OCI-LY1 (cell line): ENCODE data around the gene DUSP14.

Experiments used
- H2AFZ ChIP-seq: fragments of 200-600 bp; sonication (generic), shearing (Covaris generic); 2 replicates; pipeline ENCODE4 v1.6.0; 2014; ENCODE audit warnings: antibody characterized with exemption, mild to moderate bottlenecking, low read length
- H3F3A ChIP-seq: fragments of 200-600 bp; sonication (generic), shearing (Covaris generic); 2 replicates; pipeline ENCODE4 v1.6.0; 2014; ENCODE audit warnings: mild to moderate bottlenecking, antibody characterized with exemption, low read length, moderate library complexity; ENCODE audit not compliant: insufficient read depth
- H3K27ac ChIP-seq: fragments of 200-600 bp; sonication (generic); 2 replicates; pipeline ENCODE4 v1.5.1; 2014; ENCODE audit warnings: low read length, mixed run types, mild to moderate bottlenecking, low read depth; ENCODE audit not compliant: poor library complexity, severe bottlenecking
- H3K27me3 ChIP-seq: fragments of 200-600 bp; sonication (generic); 2 replicates; pipeline ENCODE4 v1.6.0; 2014; ENCODE audit warnings: antibody characterized with exemption, mild to moderate bottlenecking, low read length, moderate library complexity; ENCODE audit not compliant: insufficient read depth
- H3K36me3 ChIP-seq: fragments of 200-600 bp; sonication (generic); 2 replicates; pipeline ENCODE4 v1.6.1; 2014; ENCODE audit warnings: mild to moderate bottlenecking, antibody characterized with exemption, low read length, moderate library complexity, mixed read lengths; ENCODE audit not compliant: insufficient read depth
- H3K4me1 ChIP-seq: fragments of 200-600 bp; sonication (generic); 2 replicates; pipeline ENCODE4 v1.5.1; 2014; ENCODE audit warnings: mild to moderate bottlenecking, low read length, moderate library complexity; ENCODE audit not compliant: insufficient read depth, severe bottlenecking
- H3K4me2 ChIP-seq: fragments of 200-600 bp; sonication (generic), shearing (Covaris generic); 2 replicates; pipeline ENCODE4 v1.6.1; 2014; ENCODE audit warnings: low read length
- H3K4me3 ChIP-seq: fragments of 200-600 bp; sonication (generic); 2 replicates; pipeline ENCODE4 v1.5.1; 2014; ENCODE audit warnings: low read length, low read depth, mild to moderate bottlenecking, mixed read lengths; ENCODE audit not compliant: poor library complexity, severe bottlenecking
- H3K79me2 ChIP-seq: fragments of 200-600 bp; shearing (Covaris generic); 2 replicates; pipeline ENCODE4 v1.6.1; 2016; ENCODE audit warnings: mixed run types, low read length, mixed read lengths; ENCODE audit not compliant: insufficient read depth
- H3K9ac ChIP-seq: fragments of 200-600 bp; sonication (generic), shearing (Covaris generic); 2 replicates; pipeline ENCODE4 v1.6.1; 2014; ENCODE audit warnings: mild to moderate bottlenecking, low read length, mixed read lengths
- H3K9me2 ChIP-seq: fragments of 200-600 bp; sonication (generic), shearing (Covaris generic); 2 replicates; pipeline ENCODE4 v1.6.1; 2014; ENCODE audit warnings: low read depth, mild to moderate bottlenecking, low read length, mixed read lengths
- H3K9me3 ChIP-seq: fragments of 200-600 bp; shearing (Covaris generic); 2 replicates; pipeline ENCODE4 v1.6.1; 2014; ENCODE audit warnings: low read length, mixed read lengths
- H4K20me1 ChIP-seq: fragments of 200-600 bp; sonication (generic), shearing (Covaris generic); 2 replicates; pipeline ENCODE4 v1.6.0; 2016; ENCODE audit warnings: mild to moderate bottlenecking, low read length; ENCODE audit not compliant: insufficient read depth
- CTCF ChIP-seq: fragments of 200-600 bp; sonication (generic), shearing (Covaris generic); IDR thresholded peaks from 2 replicates; pipeline ENCODE4 v1.5.1; 2017; ENCODE audit warnings: mild to moderate bottlenecking, antibody characterized with exemption, low read length, moderate library complexity, mixed read lengths
- EZH2 ChIP-seq: fragments of 200-600 bp; sonication (generic), shearing (Covaris generic); IDR thresholded peaks from 2 replicates; pipeline ENCODE4 v1.8.0; 2017; ENCODE audit warnings: borderline replicate concordance, mixed run types, mild to moderate bottlenecking, antibody characterized with exemption, low read length, moderate library complexity, mixed read lengths

The DUSP14 gene

GRCh38 chr17:37520174-37520573, 30.5 kb downstream of the DUSP14 start:
- Histone ChIP-seq H3K4me3 (no peak overlapping the region), H3K9me3 (no peaks in the 10 kb centered on the region), H3K9ac (no peak overlapping the region), H3K9me2 (no peaks in the 10 kb centered on the region), H3K79me2 (no peaks in the 10 kb centered on the region), H3F3A (no peaks in the 10 kb centered on the region), H4K20me1 (no peaks in the 10 kb centered on the region), H3K36me3 (peaks cover 72% of the 10 kb centered on the region), H2AFZ (no peak overlapping the region), H3K4me2 (no peak overlapping the region), H3K4me1 (no peaks in the 10 kb centered on the region), H3K27me3 (no peaks in the 10 kb centered on the region), H3K27ac (no peak overlapping the region)
- TF ChIP-seq EZH2 (no peak), CTCF (no peak)

- Histone ChIP-seq H3K36me3 (peaks cover 74% of the 10 kb centered on the region), H3K27me3 (no peaks in the 10 kb centered on the region), H3K4me3 (no peak overlapping the region), H3K4me1 (no peaks in the 10 kb centered on the region), H3K9ac (no peak overlapping the region), H4K20me1 (no peaks in the 10 kb centered on the region), H3K4me2 (no peak overlapping the region), H3F3A (no peaks in the 10 kb centered on the region), H2AFZ (no peak overlapping the region), H3K9me3 (no peaks in the 10 kb centered on the region), H3K27ac (no peak overlapping the region), H3K9me2 (no peaks in the 10 kb centered on the region), H3K79me2 (no peaks in the 10 kb centered on the region)
- no peak for TF ChIP-seq EZH2
- TF ChIP-seq CTCF: no peak
Observed at GRCh38 chr17:37521821-37522220, 32.1 kb downstream of the DUSP14 start.

GRCh38 chr17:37523715-37524219, 34.1 kb downstream of the DUSP14 start:
- Histone ChIP-seq H3K27me3 (no peaks in the 10 kb centered on the region), H3K27ac (no peak overlapping the region), H3F3A (no peaks in the 10 kb centered on the region), H2AFZ (no peak overlapping the region), H3K4me3 (no peak overlapping the region), H4K20me1 (no peaks in the 10 kb centered on the region), H3K9me3 (no peaks in the 10 kb centered on the region), H3K4me2 (no peak overlapping the region), H3K9me2 (no peaks in the 10 kb centered on the region), H3K36me3 (peaks cover 68% of the 10 kb centered on the region), H3K9ac (no peak overlapping the region), H3K4me1 (no peaks in the 10 kb centered on the region), H3K79me2 (no peaks in the 10 kb centered on the region)
- TF ChIP-seq CTCF (no peak), EZH2 (no peak)
